Panc1 (cell line): ENCODE results near the gene SNX22.

Experiments
- CTCF ChIP-seq: fragments of 450-650 bp; IDR thresholded peaks from 2 replicates; pipeline ENCODE4 v1.5.1; 2017; ENCODE audit warnings: mild to moderate bottlenecking
- REST ChIP-seq, 2 experiments: IDR thresholded peaks; 2 replicates each; pipeline ENCODE4 v1.6.1; 2011 to 2012; ENCODE audit warnings: low read depth in 2 of 2, control low read depth in 1 of 2, low read length in 1 of 2, mild to moderate bottlenecking in 1 of 2, moderate library complexity in 1 of 2; ENCODE audit not compliant: insufficient read depth in 1 of 2
- SIN3A ChIP-seq: IDR thresholded peaks from 2 replicates; pipeline ENCODE4 v1.6.1; 2012; ENCODE audit warnings: low read depth, mild to moderate bottlenecking, low read length, moderate library complexity, borderline replicate concordance; ENCODE audit not compliant: insufficient read depth

- TF ChIP-seq CTCF: no peak
- TF ChIP-seq REST (IDR thresholded peaks at IDR 0.05; ENCODE audit: insufficient read depth in 1 of 2, low read depth in 2 of 2, low read length in 1 of 2): no peak
- no peak for TF ChIP-seq SIN3A
Observed at GRCh38 chr15:64146041-64146440, 5.5 kb upstream of the SNX22 start.
